ENCODE results near the gene SLIT3.

SLIT3 gene

GRCh38 chr5:169011009-169011408, 289.9 kb downstream of the SLIT3 start:
- no peak overlapping the region for H3K27ac ChIP-seq
- H3K9ac ChIP-seq, result no peak overlapping the region
- no peaks in the 10 kb centered on the region for H3K27me3 ChIP-seq (ENCODE audit: insufficient read depth, low read depth)
- TF ChIP-seq CTCF (conservative IDR thresholded peaks at IDR 0.05; ENCODE audit: low read depth, low read length), result no peak
- H2AFZ ChIP-seq (ENCODE audit: low read depth), result no peak overlapping the region
- peaks cover 25% of the 10 kb centered on the region for H3K4me1 ChIP-seq (ENCODE audit: low read depth, poor library complexity, severe bottlenecking)
- no peak overlapping the region for H3K4me2 ChIP-seq
- H4K20me1 ChIP-seq (ENCODE audit: insufficient read depth), result no peaks in the 10 kb centered on the region
- H3K4me3 ChIP-seq (IDR thresholded peaks at IDR 0.05; ENCODE audit: insufficient read depth, low read depth, low read length), result no peak overlapping the region
- H3K36me3 ChIP-seq (ENCODE audit: insufficient read depth), result no peaks in the 10 kb centered on the region
- no peaks in the 10 kb centered on the region for H3K79me2 ChIP-seq (ENCODE audit: insufficient read depth, low read depth)

- Histone ChIP-seq H3K36me3 (ENCODE audit: insufficient read depth) (no peaks in the 10 kb centered on the region), H4K20me1 (ENCODE audit: insufficient read depth) (no peaks in the 10 kb centered on the region), H3K4me3 (IDR thresholded peaks at IDR 0.05; ENCODE audit: insufficient read depth, low read depth, low read length) (no peak overlapping the region), H3K9ac (no peak overlapping the region), H3K4me1 (ENCODE audit: low read depth, poor library complexity, severe bottlenecking) (peaks cover 14% of the 10 kb centered on the region), H2AFZ (ENCODE audit: low read depth) (no peak overlapping the region), H3K4me2 (no peak overlapping the region), H3K27me3 (ENCODE audit: insufficient read depth, low read depth) (no peaks in the 10 kb centered on the region), H3K27ac (no peak overlapping the region), H3K79me2 (ENCODE audit: insufficient read depth, low read depth) (no peaks in the 10 kb centered on the region)
- TF ChIP-seq CTCF (conservative IDR thresholded peaks at IDR 0.05; ENCODE audit: low read depth, low read length), result no peak
These were observed 291.8 kb downstream of the SLIT3 start for GRCh38 chr5:169009123-169009522.

- no peak overlapping the region for H3K4me3 ChIP-seq (IDR thresholded peaks at IDR 0.05; ENCODE audit: insufficient read depth, low read depth, low read length)
- no peak overlapping the region for H3K27ac ChIP-seq
- H3K4me2 ChIP-seq, result no peak overlapping the region
- no peak for TF ChIP-seq CTCF (conservative IDR thresholded peaks at IDR 0.05; ENCODE audit: low read depth, low read length)
- H3K9ac ChIP-seq, result no peak overlapping the region
- H3K36me3 ChIP-seq (ENCODE audit: insufficient read depth), result no peaks in the 10 kb centered on the region
- no peaks in the 10 kb centered on the region for H4K20me1 ChIP-seq (ENCODE audit: insufficient read depth)
- no peaks in the 10 kb centered on the region for H3K27me3 ChIP-seq (ENCODE audit: insufficient read depth, low read depth)
- H3K79me2 ChIP-seq (ENCODE audit: insufficient read depth, low read depth), result no peaks in the 10 kb centered on the region
- no peak overlapping the region for H2AFZ ChIP-seq (ENCODE audit: low read depth)
- no peaks in the 10 kb centered on the region for H3K4me1 ChIP-seq (ENCODE audit: low read depth, poor library complexity, severe bottlenecking)
These were observed 293.8 kb downstream of the SLIT3 start for GRCh38 chr5:169006842-169007790.

- Histone ChIP-seq H3K27me3 (ENCODE audit: insufficient read depth, low read depth) (no peaks in the 10 kb centered on the region), H3K27ac (no peak overlapping the region), H2AFZ (ENCODE audit: low read depth) (no peak overlapping the region), H3K4me3 (IDR thresholded peaks at IDR 0.05; ENCODE audit: insufficient read depth, low read depth, low read length) (no peak overlapping the region), H3K9ac (no peak overlapping the region), H3K4me1 (ENCODE audit: low read depth, poor library complexity, severe bottlenecking) (no peaks in the 10 kb centered on the region), H3K79me2 (ENCODE audit: insufficient read depth, low read depth) (no peaks in the 10 kb centered on the region), H3K4me2 (no peak overlapping the region), H4K20me1 (ENCODE audit: insufficient read depth) (no peaks in the 10 kb centered on the region), H3K36me3 (ENCODE audit: insufficient read depth) (no peaks in the 10 kb centered on the region)
- no peak for TF ChIP-seq CTCF (conservative IDR thresholded peaks at IDR 0.05; ENCODE audit: low read depth, low read length)
These were observed 296.4 kb downstream of the SLIT3 start for GRCh38 chr5:169004551-169004950.
